Measurements from ENCODE around the gene CAMK4. TPM values are rescaled to one million over a fixed set of nuclear protein-coding genes. Genes with fewer than 3 reads are reported as not detected.

Gene CAMK4
- total RNA-seq, 1 experiment from 2014 or later, result 6.3 TPM

GRCh38 chr5:111532886-111533582 is 308.9 kb downstream of the CAMK4 start:
- no peaks in the 10 kb centered on the region for H3K79me2 ChIP-seq (ENCODE audit: insufficient read depth, low read length)
- H3K56ac ChIP-seq (ENCODE audit: insufficient read length, low read depth, low read length), result no peak overlapping the region
- no peak for TF ChIP-seq CTCF (conservative IDR thresholded peaks at IDR 0.05)
- Mint-ChIP-seq H3K9me3 (peaks cover 0 to 3% of the 10 kb centered on the region in 2 experiments; a peak in 2 of 5 replicates), H3K27ac (peak overlapping the region in 1 of 3 experiments; percentile 73; a peak in 1 of 7 replicates), H3K36me3 (ENCODE audit: insufficient read depth in 1 of 3, low read depth in 3 of 3) (no peaks in the 10 kb centered on the region; a peak in 1 of 7 replicates), H3K27me3 (ENCODE audit: low read depth) (peaks cover 3% of the 10 kb centered on the region; the same call in 1 of the 2 replicates), H3K4me1 (peaks cover 0 to 4% of the 10 kb centered on the region in 2 experiments; a peak in 2 of 4 replicates), H3K4me3 (no peak overlapping the region)
- no peak overlapping the region for H4K8ac ChIP-seq (replicated peaks; ENCODE audit: insufficient read length, low read depth, low read length)
- H3K4me1 ChIP-seq (ENCODE audit: insufficient read depth, low read length), result no peaks in the 10 kb centered on the region
- H4K5ac ChIP-seq (ENCODE audit: insufficient read length, low read depth, low read length), result no peak overlapping the region
- H4K20me1 ChIP-seq (ENCODE audit: control insufficient read depth, insufficient read depth, insufficient read length), result no peaks in the 10 kb centered on the region
- H3K4me2 ChIP-seq (ENCODE audit: insufficient read depth, insufficient read length, low read length), result no peak overlapping the region
- H2AFZ ChIP-seq (ENCODE audit: low read length), result no peak overlapping the region
- H2BK120ac ChIP-seq (ENCODE audit: low read depth, low read length, poor library complexity, severe bottlenecking), result no peak overlapping the region
- H3K27ac ChIP-seq (ENCODE audit: insufficient read length, low read depth, low read length), result no peak overlapping the region
- DNase-seq, result no peak
- H2AK5ac ChIP-seq (ENCODE audit: insufficient read length, low read length), result no peak overlapping the region
- H2BK20ac ChIP-seq (ENCODE audit: low read depth, low read length, poor library complexity, severe bottlenecking), result no peak overlapping the region
- no peak overlapping the region for H3K14ac ChIP-seq (ENCODE audit: insufficient read depth, low read length)
- H2BK12ac ChIP-seq (ENCODE audit: insufficient read length, low read depth, low read length), result no peak overlapping the region
- no CpG with 5 or more reads among the region's 5 CpGs for WGBS (ENCODE audit: extremely low coverage, insufficient read length, low lambda C conversion rate)
- H3T11ph ChIP-seq (ENCODE audit: low read length), result no peak overlapping the region
- no peaks in the 10 kb centered on the region for H3K79me1 ChIP-seq (ENCODE audit: insufficient read depth, low read depth, low read length, poor library complexity, severe bottlenecking)
- H3K27me3 ChIP-seq (ENCODE audit: insufficient read depth, low read length), result no peaks in the 10 kb centered on the region
- H3K9ac ChIP-seq (ENCODE audit: extremely low read depth, insufficient read length, low read length), result no peak overlapping the region
- no peaks in the 10 kb centered on the region for H3K23me2 ChIP-seq (ENCODE audit: insufficient read length, low read depth, low read length, poor library complexity, severe bottlenecking)
- H3K9me3 ChIP-seq (ENCODE audit: control insufficient read depth, low read depth, low read length), result no peaks in the 10 kb centered on the region
- no peak overlapping the region for H4K91ac ChIP-seq (ENCODE audit: insufficient read length, low read depth, low read length)
- H2BK15ac ChIP-seq (ENCODE audit: low read depth, low read length), result no peak overlapping the region
- H3K4ac ChIP-seq (ENCODE audit: low read depth, low read length), result no peak overlapping the region
- no peak overlapping the region for H3K23ac ChIP-seq (ENCODE audit: insufficient read length, low read depth, low read length)
- no peak overlapping the region for H2BK5ac ChIP-seq (ENCODE audit: insufficient read length, low read length)
- H3K18ac ChIP-seq (ENCODE audit: insufficient read length, low read depth, low read length), result no peak overlapping the region
